K562 (cell line): ENCODE data around the gene ARHGDIA. TPM values are rescaled to one million over a fixed set of nuclear protein-coding genes. Genes with fewer than 3 reads are reported as not detected.

Experiments
- ATAC-seq: fragments of 200-7000 bp; cut with Tn5 transposase; 3 replicates; pipeline ENCODE4 v1.9.1; 2020; ENCODE audit warnings: moderate library complexity
- BruUV-seq: library from RNA; stranded (reverse); fragments of 400-500 nt; replicated peaks from 2 replicates; lab custom pipeline; 2021; lab: Mats Ljungman, UMichigan
- CTCF ChIA-PET: fragments of 300-600 bp; formaldehyde crosslinking; extraction: SDS; loops from one replicate; lab custom pipeline; 2021; ENCODE audit warnings: low intra/inter-chr PET ratio; lab: Yijun Ruan, JAX
- POLR2A ChIA-PET: fragments of 300-600, 350-650 bp; sonication (Branson Sonifier 250); formaldehyde crosslinking; extraction: SDS; loops from one replicate; lab custom pipeline; 2021; ENCODE audit warnings: antibody characterized with exemption, inconsistent platforms; lab: Yijun Ruan, JAX
- DNase-seq, 4 experiments: peaks; one replicate each; pipeline versions ENCODE4 v3.0.0 to v3.0.0-alpha.2; 2011 to 2018; ENCODE audit warnings: low spot score in 3 of 4, mixed read lengths in 3 of 4; ENCODE audit errors: extremely low read depth in 1 of 4
- FAIRE-seq: peaks from 2 replicates; lab custom pipeline; 2011; peaks lifted over from hg19 to GRCh38; lab: Jason Lieb, UNC
- H2AFZ ChIP-seq: 2 replicates; pipeline ENCODE4 v1.6.0; 2011; ENCODE audit warnings: low read depth, low read length, control low read depth, inconsistent platforms
- H3K27ac ChIP-seq: fragments of 200-600 bp; 3 replicates; pipeline ENCODE4 v1.8.0; 2011; ENCODE audit warnings: low read depth, mild to moderate bottlenecking, control low read depth, inconsistent platforms, low read length, moderate library complexity, mixed read lengths; ENCODE audit errors: extremely low read depth
- H3K27me3 ChIP-seq, 2 experiments: fragments of 300-600 bp in 1 of 2; 2 replicates in 1 of 2; 3 replicates in 1 of 2; pipeline versions ENCODE4 v1.6.0 to v1.8.0; 2011; ENCODE audit warnings: inconsistent platforms in 2 of 2, low read length in 2 of 2, mild to moderate bottlenecking in 1 of 2, mixed read lengths in 1 of 2, moderate library complexity in 1 of 2; ENCODE audit not compliant: control insufficient read depth in 2 of 2, insufficient read depth in 2 of 2
- H3K36me3 ChIP-seq: fragments of 300-600 bp; 3 replicates; pipeline ENCODE4 v1.8.0; 2011; ENCODE audit warnings: mild to moderate bottlenecking, low read length, inconsistent platforms; ENCODE audit not compliant: control insufficient read depth, insufficient read depth
- H3K4me1 ChIP-seq, 2 experiments: fragments of 200-600 bp in 1 of 2; replicated peaks in 1 of 2; 2 replicates in 1 of 2; 3 replicates in 1 of 2; pipeline versions ENCODE4 v1.5.1 to v1.8.0; 2011; ENCODE audit warnings: inconsistent platforms in 2 of 2, low read length in 2 of 2, mild to moderate bottlenecking in 1 of 2, mixed read lengths in 1 of 2, moderate library complexity in 1 of 2; ENCODE audit not compliant: control insufficient read depth in 2 of 2, insufficient read depth in 2 of 2
- H3K4me2 ChIP-seq: 2 replicates; pipeline ENCODE4 v1.6.1; 2011; ENCODE audit warnings: low read length, control low read depth, inconsistent platforms, mixed read lengths; ENCODE audit not compliant: insufficient read depth
- H3K4me3 ChIP-seq: fragments of 200-600 bp; sonication (generic), shearing (Covaris generic); 2 replicates; pipeline ENCODE4 v1.5.1; 2016; ENCODE audit warnings: control low read depth, inconsistent platforms
- H3K79me2 ChIP-seq: fragments of 200-600 bp; 3 replicates; pipeline ENCODE4 v1.8.0; 2011; ENCODE audit warnings: low read length, inconsistent platforms; ENCODE audit not compliant: control insufficient read depth, insufficient read depth
- H3K9ac ChIP-seq, 2 experiments: 2 replicates each; pipeline versions ENCODE4 v1.6.0 to v1.6.1; 2011; ENCODE audit warnings: low read depth in 2 of 2, low read length in 2 of 2, control low read depth in 1 of 2, inconsistent platforms in 1 of 2, mild to moderate bottlenecking in 1 of 2, mixed read lengths in 1 of 2; ENCODE audit not compliant: insufficient read depth in 1 of 2
- H3K9me1 ChIP-seq: one replicate; pipeline ENCODE4 v1.6.0; 2011; ENCODE audit warnings: inconsistent platforms, mild to moderate bottlenecking, low read length, moderate library complexity; ENCODE audit not compliant: control insufficient read depth, insufficient read depth
- H3K9me3 ChIP-seq: replicated peaks from 2 replicates; pipeline ENCODE4 v1.5.1; 2011; ENCODE audit warnings: low read depth, low read length, inconsistent platforms; ENCODE audit not compliant: control insufficient read depth, insufficient read depth
- H4K20me1 ChIP-seq: replicated peaks from 2 replicates; pipeline ENCODE4 v1.6.1; 2011; ENCODE audit warnings: low read length, inconsistent platforms, mixed read lengths; ENCODE audit not compliant: control insufficient read depth, insufficient read depth
- HCFC1 ChIP-seq: IDR thresholded peaks from 2 replicates; pipeline ENCODE4 v1.6.1; 2012; ENCODE audit warnings: low read depth, low read length, improper control_type of control experiment
- POLR2B ChIP-seq: fragments of 450-650 bp; IDR thresholded peaks from 2 replicates; pipeline ENCODE4 v1.6.1; 2018; ENCODE audit warnings: low read depth; ENCODE audit not compliant: partially characterized antibody
- POLR2G ChIP-seq: fragments of 200-400 bp; formaldehyde crosslinking; IDR thresholded peaks from 2 replicates; pipeline ENCODE4 v1.6.1; 2017; ENCODE audit warnings: low read depth, mild to moderate bottlenecking, antibody characterized with exemption, low read length, moderate library complexity
- RBFOX2 ChIP-seq: fragments of 200-400 bp; formaldehyde crosslinking; IDR thresholded peaks from 2 replicates; pipeline ENCODE4 v1.6.1; 2017; ENCODE audit warnings: low read depth, mild to moderate bottlenecking, low read length, moderate library complexity
- RBM22 ChIP-seq: fragments of 200-400 bp; formaldehyde crosslinking; IDR thresholded peaks from 2 replicates; pipeline ENCODE4 v1.6.1; 2018; ENCODE audit warnings: low read length, low read depth; ENCODE audit not compliant: poor library complexity, severe bottlenecking
- SUPT5H ChIP-seq: fragments of 450-650 bp; IDR thresholded peaks from 2 replicates; pipeline ENCODE4 v1.6.1; 2016
- WGBS: fragments of 100-300 bp; shearing (Covaris generic); methylation state at CpG from one replicate; pipeline ENCODE4 v1.1.6; 2016; ENCODE audit warnings: low coverage, mixed read lengths; ENCODE audit not compliant: insufficient coverage; ENCODE audit errors: missing lambda C conversion rate; 5-methylcytosine and 5-hydroxymethylcytosine counted together
- in situ Hi-C: fragments of 300-500 bp; cut with MboI; formaldehyde crosslinking; loops from 4 replicates; pipeline ENCODE4 v1.15.0; 2018; ENCODE audit warnings: inconsistent platforms, mixed read lengths
- intact Hi-C: fragments of 100-400 bp; cut with micrococcal nuclease; formaldehyde crosslinking; loops from 2 replicates; pipeline ENCODE4 v1.14.2; 2022
- polyA plus RNA-seq, 8 experiments: library from polyadenylated mRNA; depleted of rRNA in 4 of 8; stranded (reverse) in 5 of 8; unstranded in 3 of 8; fragments of >200 nt; fragmentation: Nextera tagmentation in 2 of 8; fragmentation: Illumina TruSeq in 1 of 8; extraction: Ambion mirVana in 2 of 8; extraction: Trizol in 1 of 8; gene quantifications; 2 replicates each; pipeline versions ENCODE4 v1.2.1 to v1.2.3, GENCODE V29; 2011 to 2014; ENCODE audit warnings: inconsistent platforms in 1 of 8, missing spikeins in 1 of 8
- total RNA-seq, 7 experiments: library from RNA; depleted of rRNA in 6 of 7; stranded (reverse); fragments of >200 nt in 6 of 7; fragmentation: Illumina TruSeq in 2 of 7; extraction: Trizol in 2 of 7; gene quantifications; 2 replicates each; pipeline versions ENCODE4 v1.2.1 to v1.2.3, GENCODE V29; 2011 to 2021; ENCODE audit warnings: low replicate concordance in 1 of 7

The ARHGDIA gene
- total and polyA plus RNA-seq, 9 of the 15 experiments (the other 6 are each of a cell fraction or from before 2014, with no cell fraction given): 9.6 to 340 (median 97.6) TPM

DNA sequence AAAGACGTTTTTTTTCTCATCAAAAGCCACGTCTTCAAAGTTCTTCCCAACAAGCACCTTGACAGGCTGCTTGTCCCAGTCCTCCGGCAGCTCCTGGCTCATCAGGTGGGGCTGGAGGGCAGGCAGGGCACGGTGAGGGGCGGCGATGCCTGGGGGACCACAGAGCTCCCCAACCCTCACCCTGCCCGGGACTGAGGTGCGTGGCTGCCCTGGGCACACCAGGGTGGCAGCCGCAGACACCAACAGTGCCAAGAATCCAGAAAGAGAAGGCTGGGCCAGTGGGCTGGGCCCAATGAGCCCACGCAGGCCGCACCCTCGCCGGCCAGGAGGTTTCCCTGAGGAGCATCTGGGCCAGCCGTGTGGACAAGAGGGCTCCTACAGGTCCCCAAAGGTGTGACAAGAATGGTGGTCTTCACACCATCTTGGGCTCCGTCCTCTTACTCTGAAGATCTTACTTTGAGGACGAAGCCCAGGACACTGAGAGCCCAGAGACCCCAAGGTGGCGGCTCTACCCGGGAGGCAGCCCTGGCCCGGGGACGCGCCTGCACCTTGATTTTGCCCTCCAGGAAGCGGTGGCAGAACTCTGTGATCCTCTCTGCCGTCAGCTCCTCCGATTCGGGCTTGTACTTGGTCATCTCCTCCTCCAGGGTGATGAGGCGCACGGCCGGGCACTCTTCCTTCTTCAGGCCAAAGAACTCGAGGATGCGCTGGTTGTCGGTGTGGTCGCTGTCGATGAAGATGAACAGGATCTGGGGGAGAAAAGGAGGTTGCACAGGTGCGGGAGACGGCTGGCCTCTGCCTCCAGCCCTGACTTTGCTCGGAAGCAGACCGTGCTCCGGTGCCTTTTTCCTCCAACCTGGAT lies 25.0 kb downstream of the ARHGDIA start:
- Histone ChIP-seq H3K4me1 (peaks cover 0 to 35% of the 10 kb centered on the region in 2 experiments; a peak in 2 of 5 replicates), H3K4me2 (no peak overlapping the region), H2AFZ (no peak overlapping the region), H4K20me1 (peaks cover 13% of the 10 kb centered on the region), H3K9me3 (no peaks in the 10 kb centered on the region), H3K27me3 (no peaks in the 10 kb centered on the region), H3K27ac (no peak overlapping the region), H3K9me1 (no peaks in the 10 kb centered on the region), H3K9ac (peak overlapping the region in 1 of 2 experiments; percentile 71; a peak in 1 of 4 replicates), H3K79me2 (no peaks in the 10 kb centered on the region), H3K4me3 (no peak overlapping the region), H3K36me3 (peaks cover 76% of the 10 kb centered on the region; the same call in 2 of the 3 replicates)
- CTCF ChIA-PET: no interaction called here
- intact Hi-C loops: no loop called here
- in situ Hi-C loops: no loop called here
- no TSS peak for BruUV-seq
- FAIRE-seq: no peak
- DNase-seq: no peak
- WGBS: 93% methylated on average over 33 of the region's 38 CpGs
- POLR2A ChIA-PET: interaction anchor here (0.7 to 8.0 kb wide), 4 partner anchors 7 to 161 kb away, joined by 3 to 85 read pairs (median 4); partner anchors contain the start of gene MCRIP1
- peak; percentile 66 for TF ChIP-seq RBM22
- TF ChIP-seq RBFOX2: peak; percentile 62
- peak; percentile 5; the same call in 1 of the 2 replicates for TF ChIP-seq SUPT5H
- peak; percentile 61 for TF ChIP-seq POLR2G
- TF ChIP-seq HCFC1: no peak
- TF ChIP-seq POLR2B: peak; percentile 9
- ATAC-seq: no peak
